GM23338 (cell line): Measurements from ENCODE around the gene ISCU. TPM values are rescaled to one million over a fixed set of nuclear protein-coding genes. Genes with fewer than 3 reads are reported as not detected.

Experiments used
- ATAC-seq: fragments of 200-7000 bp; cut with Tn5 transposase; 3 replicates; pipeline ENCODE4 v1.9.1; 2020
- DNase-seq: peaks from one replicate; pipeline ENCODE4 v3.0.0-alpha.2; 2015; ENCODE audit warnings: low spot score
- H2AFZ ChIP-seq: fragments of 200-600 bp; sonication (generic); 2 replicates; pipeline ENCODE4 v1.8.0; 2016; ENCODE audit warnings: antibody characterized with exemption, mild to moderate bottlenecking, moderate library complexity
- H3F3A ChIP-seq: fragments of 200-600 bp; sonication (generic); replicated peaks from 2 replicates; pipeline ENCODE4 v1.8.0; 2017; ENCODE audit warnings: antibody characterized with exemption, mixed run types, low read depth
- H3K27ac ChIP-seq: fragments of 200-600 bp; sonication (generic); 2 replicates; pipeline ENCODE4 v1.6.1; 2016; ENCODE audit warnings: low read depth
- H3K27me3 ChIP-seq: fragments of 200-600 bp; sonication (generic); 2 replicates; pipeline ENCODE4 v1.8.0; 2016; ENCODE audit warnings: mild to moderate bottlenecking, mixed run types, moderate library complexity; ENCODE audit not compliant: insufficient read depth
- H3K36me3 ChIP-seq: fragments of 200-600 bp; sonication (generic); 2 replicates; pipeline ENCODE4 v1.8.0; 2016; ENCODE audit warnings: mild to moderate bottlenecking; ENCODE audit not compliant: insufficient read depth
- H3K4me1 ChIP-seq: fragments of 200-600 bp; sonication (generic); 2 replicates; pipeline ENCODE4 v1.8.0; 2016; ENCODE audit warnings: mild to moderate bottlenecking, moderate library complexity; ENCODE audit not compliant: insufficient read depth
- H3K4me2 ChIP-seq: fragments of 200-600 bp; sonication (generic); 2 replicates; pipeline ENCODE4 v1.7.1; 2017; ENCODE audit warnings: mixed run types
- H3K4me3 ChIP-seq: fragments of 200-600 bp; sonication (generic); 2 replicates; pipeline ENCODE4 v1.6.1; 2016; ENCODE audit warnings: mixed run types
- H3K79me2 ChIP-seq: fragments of 200-600 bp; sonication (generic); replicated peaks from 2 replicates; pipeline ENCODE4 v1.8.0; 2017; ENCODE audit warnings: mild to moderate bottlenecking; ENCODE audit not compliant: insufficient read depth
- H3K9me2 ChIP-seq: fragments of 200-600 bp; sonication (generic); 2 replicates; pipeline ENCODE4 v1.8.0; 2017; ENCODE audit not compliant: insufficient read depth
- H4K20me1 ChIP-seq: fragments of 200-600 bp; sonication (generic); replicated peaks from 2 replicates; pipeline ENCODE4 v1.8.0; 2017; ENCODE audit warnings: mild to moderate bottlenecking; ENCODE audit not compliant: insufficient read depth
- H3K27ac Mint-ChIP-seq: 2 replicates; pipeline ENCODE4 v1.8.0; 2020; ENCODE audit warnings: inconsistent platforms, mild to moderate bottlenecking, moderate library complexity, mixed read lengths
- H3K27me3 Mint-ChIP-seq: 3 replicates; pipeline ENCODE4 v1.8.0; 2022; ENCODE audit warnings: low read depth, mild to moderate bottlenecking, moderate library complexity, mixed read lengths, inconsistent platforms; ENCODE audit not compliant: insufficient read depth, poor library complexity
- H3K36me3 Mint-ChIP-seq: 3 replicates; pipeline ENCODE4 v1.8.0; 2021; ENCODE audit warnings: low read depth, mild to moderate bottlenecking, inconsistent platforms, moderate library complexity, mixed read lengths
- H3K4me1 Mint-ChIP-seq: 3 replicates; pipeline ENCODE4 v1.8.0; 2020; ENCODE audit warnings: mild to moderate bottlenecking, inconsistent platforms, mixed read lengths
- H3K4me3 Mint-ChIP-seq: 3 replicates; pipeline ENCODE4 v1.8.0; 2021; ENCODE audit warnings: moderate library complexity, mild to moderate bottlenecking, inconsistent platforms, mixed read lengths
- H3K9me3 Mint-ChIP-seq: 3 replicates; pipeline ENCODE4 v1.8.0; 2020; ENCODE audit warnings: moderate library complexity, mild to moderate bottlenecking, inconsistent platforms, mixed read lengths
- CREB1 ChIP-seq: fragments of 250-450 bp; sonication (Bioruptor Pico); IDR thresholded peaks from 2 replicates; pipeline ENCODE4 v1.5.0; 2020; ENCODE audit warnings: low read depth, mild to moderate bottlenecking, moderate library complexity
- CTCF ChIP-seq, 2 experiments: fragments of 200-600 bp in 1 of 2; sonication (generic) in 1 of 2; conservative IDR thresholded peaks; 2 replicates each; pipeline versions ENCODE4 v1.5.1 to v1.6.1; 2016 to 2017; ENCODE audit warnings: antibody characterized with exemption in 2 of 2, low read depth in 2 of 2, mild to moderate bottlenecking in 2 of 2, moderate library complexity in 1 of 2
- EZH2 ChIP-seq: fragments of 200-600 bp; sonication (generic); IDR thresholded peaks from one replicate; pipeline ENCODE4 v1.8.0; 2017; ENCODE audit warnings: antibody characterized with exemption, mild to moderate bottlenecking, low read depth; ENCODE audit not compliant: unreplicated experiment
- EZH2phosphoT487 ChIP-seq: fragments of 200-600 bp; sonication (generic); IDR thresholded peaks from one replicate; pipeline ENCODE4 v1.8.1; 2018; ENCODE audit warnings: antibody characterized with exemption; ENCODE audit not compliant: unreplicated experiment
- JUNB ChIP-seq: IDR thresholded peaks from one replicate; pipeline ENCODE4 v1.6.1; 2016; ENCODE audit warnings: antibody characterized with exemption; ENCODE audit not compliant: unreplicated experiment
- NANOG ChIP-seq: IDR thresholded peaks from 2 replicates; pipeline ENCODE4 v1.6.1; 2016; ENCODE audit warnings: antibody characterized with exemption, borderline replicate concordance
- POLR2AphosphoS5 ChIP-seq: IDR thresholded peaks from 2 replicates; pipeline ENCODE4 v1.6.1; 2016; ENCODE audit warnings: antibody characterized with exemption, low read depth
- STAT1 ChIP-seq: IDR thresholded peaks from one replicate; pipeline ENCODE4 v1.6.1; 2016; ENCODE audit warnings: antibody characterized with exemption; ENCODE audit not compliant: unreplicated experiment
- ZNF114 ChIP-seq: fragments of 250-450 bp; sonication (Bioruptor Pico); IDR thresholded peaks from 2 replicates; pipeline ENCODE4 v1.5.0; 2020; ENCODE audit warnings: mild to moderate bottlenecking, moderate library complexity
- ZNF331 ChIP-seq: fragments of 250-450 bp; sonication (Bioruptor Pico); IDR thresholded peaks from 2 replicates; pipeline ENCODE4 v1.5.0; 2020; ENCODE audit warnings: low read depth, mild to moderate bottlenecking, moderate library complexity
- ZNF462 ChIP-seq: fragments of 250-450 bp; sonication (Bioruptor Pico); IDR thresholded peaks from 2 replicates; pipeline ENCODE4 v1.5.0; 2020; ENCODE audit warnings: mild to moderate bottlenecking, moderate library complexity
- polyA plus RNA-seq: library from polyadenylated mRNA; unstranded; fragments of >200 nt; fragmentation: Nextera tagmentation; extraction: Ambion mirVana; gene quantifications from 2 replicates; pipeline ENCODE4 v1.2.1, GENCODE V29; 2016
- total RNA-seq: library from RNA; depleted of rRNA; stranded (reverse); fragments of >200 nt; shearing (Covaris generic); gene quantifications from 2 replicates; pipeline ENCODE4 v1.2.3, GENCODE V29; 2014
- TF ChIP-seq, protein P1 (sequence below): IDR thresholded peaks from one replicate; pipeline ENCODE4 v1.6.1; 2018; ENCODE audit warnings: antibody characterized with exemption; ENCODE audit not compliant: unreplicated experiment
- TF ChIP-seq, protein P2 (sequence below): IDR thresholded peaks from 2 replicates; pipeline ENCODE4 v1.6.1; 2016; ENCODE audit warnings: antibody characterized with exemption

ISCU gene
- total and polyA plus RNA-seq, 2 experiments from 2014 or later = 123 to 129 TPM

GRCh38 chr12:108561852-108562347 lies 496 bp upstream of the ISCU start:
- H3K27me3 Mint-ChIP-seq = no peaks in the 10 kb centered on the region
- no peaks in the 10 kb centered on the region for H3K9me2 ChIP-seq
- peaks cover 44% of the 10 kb centered on the region for H3K36me3 Mint-ChIP-seq
- peak overlapping the region; percentile 76 for H3K4me2 ChIP-seq
- H3K4me1 ChIP-seq = no peaks in the 10 kb centered on the region; the same call in 1 of the 2 replicates
- peaks cover 20% of the 10 kb centered on the region for H3K4me1 Mint-ChIP-seq
- H2AFZ ChIP-seq = no peak overlapping the region
- H3K4me3 ChIP-seq = peak overlapping the region; percentile 95
- H3K36me3 ChIP-seq = peaks cover 27% of the 10 kb centered on the region
- ATAC-seq = peak; percentile 2; the same call in 1 of the 3 replicates
- H3K27ac ChIP-seq = peak overlapping the region; percentile 87
- peak overlapping the region; percentile 100 for H3K4me3 Mint-ChIP-seq
- peaks cover 28% of the 10 kb centered on the region for H4K20me1 ChIP-seq
- no peak for TF ChIP-seq NANOG
- no peak for TF ChIP-seq EZH2
- no peak for TF ChIP-seq ZNF114 (CRISPR knock-in tag)
- no peak for TF ChIP-seq JUNB
- TF ChIP-seq STAT1 = no peak
- TF ChIP-seq ZNF331 (CRISPR knock-in tag) = no peak
- TF ChIP-seq CREB1 (CRISPR knock-in tag) = no peak
- TF ChIP-seq, protein P1, sequence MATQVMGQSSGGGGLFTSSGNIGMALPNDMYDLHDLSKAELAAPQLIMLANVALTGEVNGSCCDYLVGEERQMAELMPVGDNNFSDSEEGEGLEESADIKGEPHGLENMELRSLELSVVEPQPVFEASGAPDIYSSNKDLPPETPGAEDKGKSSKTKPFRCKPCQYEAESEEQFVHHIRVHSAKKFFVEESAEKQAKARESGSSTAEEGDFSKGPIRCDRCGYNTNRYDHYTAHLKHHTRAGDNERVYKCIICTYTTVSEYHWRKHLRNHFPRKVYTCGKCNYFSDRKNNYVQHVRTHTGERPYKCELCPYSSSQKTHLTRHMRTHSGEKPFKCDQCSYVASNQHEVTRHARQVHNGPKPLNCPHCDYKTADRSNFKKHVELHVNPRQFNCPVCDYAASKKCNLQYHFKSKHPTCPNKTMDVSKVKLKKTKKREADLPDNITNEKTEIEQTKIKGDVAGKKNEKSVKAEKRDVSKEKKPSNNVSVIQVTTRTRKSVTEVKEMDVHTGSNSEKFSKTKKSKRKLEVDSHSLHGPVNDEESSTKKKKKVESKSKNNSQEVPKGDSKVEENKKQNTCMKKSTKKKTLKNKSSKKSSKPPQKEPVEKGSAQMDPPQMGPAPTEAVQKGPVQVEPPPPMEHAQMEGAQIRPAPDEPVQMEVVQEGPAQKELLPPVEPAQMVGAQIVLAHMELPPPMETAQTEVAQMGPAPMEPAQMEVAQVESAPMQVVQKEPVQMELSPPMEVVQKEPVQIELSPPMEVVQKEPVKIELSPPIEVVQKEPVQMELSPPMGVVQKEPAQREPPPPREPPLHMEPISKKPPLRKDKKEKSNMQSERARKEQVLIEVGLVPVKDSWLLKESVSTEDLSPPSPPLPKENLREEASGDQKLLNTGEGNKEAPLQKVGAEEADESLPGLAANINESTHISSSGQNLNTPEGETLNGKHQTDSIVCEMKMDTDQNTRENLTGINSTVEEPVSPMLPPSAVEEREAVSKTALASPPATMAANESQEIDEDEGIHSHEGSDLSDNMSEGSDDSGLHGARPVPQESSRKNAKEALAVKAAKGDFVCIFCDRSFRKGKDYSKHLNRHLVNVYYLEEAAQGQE = no peak
- TF ChIP-seq, protein P2, sequence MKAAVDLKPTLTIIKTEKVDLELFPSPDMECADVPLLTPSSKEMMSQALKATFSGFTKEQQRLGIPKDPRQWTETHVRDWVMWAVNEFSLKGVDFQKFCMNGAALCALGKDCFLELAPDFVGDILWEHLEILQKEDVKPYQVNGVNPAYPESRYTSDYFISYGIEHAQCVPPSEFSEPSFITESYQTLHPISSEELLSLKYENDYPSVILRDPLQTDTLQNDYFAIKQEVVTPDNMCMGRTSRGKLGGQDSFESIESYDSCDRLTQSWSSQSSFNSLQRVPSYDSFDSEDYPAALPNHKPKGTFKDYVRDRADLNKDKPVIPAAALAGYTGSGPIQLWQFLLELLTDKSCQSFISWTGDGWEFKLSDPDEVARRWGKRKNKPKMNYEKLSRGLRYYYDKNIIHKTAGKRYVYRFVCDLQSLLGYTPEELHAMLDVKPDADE = no peak
- no peak for TF ChIP-seq POLR2AphosphoS5
- no peak for TF ChIP-seq EZH2phosphoT487
- TF ChIP-seq ZNF462 (CRISPR knock-in tag) = no peak
- TF ChIP-seq CTCF (conservative IDR thresholded peaks at IDR 0.05; ENCODE audit: low read depth in 2 of 2) = no peak
- H3K27ac Mint-ChIP-seq = peak overlapping the region; percentile 100
- peaks cover 60% of the 10 kb centered on the region for H3K79me2 ChIP-seq
- no peaks in the 10 kb centered on the region for H3K27me3 ChIP-seq
- no peaks in the 10 kb centered on the region; the same call in 2 of the 3 replicates for H3K9me3 Mint-ChIP-seq
- H3F3A ChIP-seq = peaks cover 5% of the 10 kb centered on the region; the same call in 1 of the 2 replicates
- DNase-seq = no peak
